Vagina (tissue), 2 donors: Measurements from ENCODE around the gene POLR1G. TPM values are rescaled to one million over a fixed set of nuclear protein-coding genes. Genes with fewer than 3 reads are reported as not detected.

ENCODE experiments used
- DNase-seq, 2 donors: peaks; one replicate each; pipeline ENCODE4 v3.0.0-alpha.2; 2017; ENCODE audit errors: extremely low spot score in 2 of 2
- H3K27ac ChIP-seq: fragments of 200-600 bp; sonication (generic); one replicate; pipeline ENCODE4 v1.5.1; 2019
- H3K27me3 ChIP-seq: fragments of 200-600 bp; sonication (generic); one replicate; pipeline ENCODE4 v1.5.1; 2019
- H3K36me3 ChIP-seq, 2 donors: fragments of 200-600 bp; sonication (generic); one replicate each; pipeline ENCODE4 v1.5.1; 2017 to 2019
- H3K4me1 ChIP-seq: fragments of 200-600 bp; sonication (generic); one replicate; pipeline ENCODE4 v1.5.1; 2019
- H3K4me3 ChIP-seq, 2 donors: fragments of 200-600 bp; sonication (generic); 1 replicate in 1 of 2; 2 replicates in 1 of 2; pipeline ENCODE4 v1.5.1; 2016 to 2019
- H3K9me3 ChIP-seq: fragments of 200-600 bp; sonication (generic); one replicate; pipeline ENCODE4 v1.5.1; 2019
- POLR2A ChIP-seq, 2 donors: fragments of 450-650 bp; IDR thresholded peaks; one replicate each; pipeline ENCODE4 v1.6.1; 2017; ENCODE audit warnings: antibody characterized with exemption in 2 of 2, mild to moderate bottlenecking in 2 of 2, moderate library complexity in 2 of 2
- POLR2AphosphoS5 ChIP-seq, 2 donors: sonication (generic); formaldehyde crosslinking; IDR thresholded peaks; one replicate each; pipeline ENCODE4 v1.9.0; 2017; ENCODE audit warnings: antibody characterized with exemption in 2 of 2, mild to moderate bottlenecking in 2 of 2, low read depth in 1 of 2; ENCODE audit not compliant: insufficient read depth in 1 of 2
- intact Hi-C: fragments of 100-400 bp; cut with DNase I; formaldehyde crosslinking; loops from one replicate; pipeline ENCODE4 v1.15.1; 2023
- total RNA-seq: library from RNA; depleted of rRNA; stranded (reverse); fragments of >200 nt; gene quantifications from one replicate; pipeline ENCODE4 v1.2.3, GENCODE V29; 2016
- TF ChIP-seq, protein P1 (sequence below), 3 experiments: fragments of 450-650 bp in 2 of 3; fragments of 200-600 bp in 1 of 3; sonication (generic) in 1 of 3; IDR thresholded peaks; one replicate each; pipeline ENCODE4 v1.5.1; 2017 to 2019; ENCODE audit warnings: antibody characterized with exemption in 3 of 3, mild to moderate bottlenecking in 2 of 3, moderate library complexity in 2 of 3

The POLR1G gene
- total RNA-seq, 1 donor from 2014 or later, result 2.2 TPM

DNA sequence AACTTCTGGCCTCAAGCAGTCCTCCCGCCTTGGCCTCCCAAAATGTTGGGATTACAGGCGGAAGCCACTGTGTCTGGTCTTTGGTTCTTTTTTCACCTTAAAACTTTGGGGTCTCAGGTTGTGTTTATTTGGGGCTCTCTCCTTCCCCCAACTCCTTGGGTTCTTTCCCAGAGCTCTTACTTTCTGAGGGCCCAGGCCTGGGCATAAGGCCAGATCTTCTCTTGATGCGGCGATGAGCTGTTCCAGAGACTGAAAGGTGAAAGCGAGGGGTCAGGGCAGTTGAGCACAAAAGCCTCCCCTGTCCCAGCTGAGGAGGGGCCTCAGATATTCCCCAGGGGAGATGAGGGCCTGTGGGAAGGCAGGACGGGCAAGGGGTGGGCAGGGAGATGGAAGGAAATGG lies 7.1 kb downstream of the POLR1G start:
- TF ChIP-seq POLR2AphosphoS5 (IDR thresholded peaks at IDR 0.05; ENCODE audit: insufficient read depth in 1 of 2, low read depth in 1 of 2) (no peak), POLR2A (IDR thresholded peaks at IDR 0.05) (no peak)
- TF ChIP-seq, protein P1, sequence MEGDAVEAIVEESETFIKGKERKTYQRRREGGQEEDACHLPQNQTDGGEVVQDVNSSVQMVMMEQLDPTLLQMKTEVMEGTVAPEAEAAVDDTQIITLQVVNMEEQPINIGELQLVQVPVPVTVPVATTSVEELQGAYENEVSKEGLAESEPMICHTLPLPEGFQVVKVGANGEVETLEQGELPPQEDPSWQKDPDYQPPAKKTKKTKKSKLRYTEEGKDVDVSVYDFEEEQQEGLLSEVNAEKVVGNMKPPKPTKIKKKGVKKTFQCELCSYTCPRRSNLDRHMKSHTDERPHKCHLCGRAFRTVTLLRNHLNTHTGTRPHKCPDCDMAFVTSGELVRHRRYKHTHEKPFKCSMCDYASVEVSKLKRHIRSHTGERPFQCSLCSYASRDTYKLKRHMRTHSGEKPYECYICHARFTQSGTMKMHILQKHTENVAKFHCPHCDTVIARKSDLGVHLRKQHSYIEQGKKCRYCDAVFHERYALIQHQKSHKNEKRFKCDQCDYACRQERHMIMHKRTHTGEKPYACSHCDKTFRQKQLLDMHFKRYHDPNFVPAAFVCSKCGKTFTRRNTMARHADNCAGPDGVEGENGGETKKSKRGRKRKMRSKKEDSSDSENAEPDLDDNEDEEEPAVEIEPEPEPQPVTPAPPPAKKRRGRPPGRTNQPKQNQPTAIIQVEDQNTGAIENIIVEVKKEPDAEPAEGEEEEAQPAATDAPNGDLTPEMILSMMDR (IDR thresholded peaks at IDR 0.05), result no peak
- Histone ChIP-seq H3K36me3 (peaks cover 0 to 50% of the 10 kb centered on the region in 2 donors), H3K4me3 (no peak overlapping the region), H3K27ac (no peak overlapping the region), H3K4me1 (no peaks in the 10 kb centered on the region), H3K27me3 (no peaks in the 10 kb centered on the region), H3K9me3 (no peaks in the 10 kb centered on the region)
- no peak for DNase-seq
- intact Hi-C loops, result no loop called here

DNA sequence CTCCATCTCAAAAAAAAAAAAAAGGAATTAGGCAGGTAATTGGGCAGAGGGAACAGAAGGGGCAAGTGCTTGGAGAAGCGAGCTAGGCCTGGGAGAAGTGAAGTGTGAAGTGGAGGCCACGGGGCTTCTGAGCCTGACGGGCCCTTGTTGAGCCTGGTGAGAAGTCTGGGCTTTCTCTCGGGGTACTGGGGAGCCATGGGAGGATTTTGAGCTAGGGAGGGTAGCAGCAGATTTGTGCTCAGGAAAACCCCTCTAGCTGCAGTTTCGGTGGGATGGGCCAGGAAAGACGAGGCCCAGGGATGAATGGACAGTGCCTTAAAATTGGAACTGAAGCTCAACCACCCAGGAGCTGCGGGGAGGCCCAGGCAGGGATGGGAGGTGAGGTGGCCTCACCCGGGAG lies 8.0 kb downstream of the POLR1G start:
- peaks cover 0 to 50% of the 10 kb centered on the region in 2 donors for H3K36me3 ChIP-seq
- DNase-seq, result no peak
- no peak overlapping the region for H3K4me3 ChIP-seq
- H3K9me3 ChIP-seq, result no peaks in the 10 kb centered on the region
- intact Hi-C loops, result no loop called here
- H3K27me3 ChIP-seq, result no peaks in the 10 kb centered on the region
- TF ChIP-seq POLR2A (IDR thresholded peaks at IDR 0.05) (no peak), POLR2AphosphoS5 (IDR thresholded peaks at IDR 0.05; ENCODE audit: insufficient read depth in 1 of 2, low read depth in 1 of 2) (no peak)
- TF ChIP-seq, protein P1 (IDR thresholded peaks at IDR 0.05), result no peak
- H3K27ac ChIP-seq, result no peak overlapping the region
- no peaks in the 10 kb centered on the region for H3K4me1 ChIP-seq

DNA sequence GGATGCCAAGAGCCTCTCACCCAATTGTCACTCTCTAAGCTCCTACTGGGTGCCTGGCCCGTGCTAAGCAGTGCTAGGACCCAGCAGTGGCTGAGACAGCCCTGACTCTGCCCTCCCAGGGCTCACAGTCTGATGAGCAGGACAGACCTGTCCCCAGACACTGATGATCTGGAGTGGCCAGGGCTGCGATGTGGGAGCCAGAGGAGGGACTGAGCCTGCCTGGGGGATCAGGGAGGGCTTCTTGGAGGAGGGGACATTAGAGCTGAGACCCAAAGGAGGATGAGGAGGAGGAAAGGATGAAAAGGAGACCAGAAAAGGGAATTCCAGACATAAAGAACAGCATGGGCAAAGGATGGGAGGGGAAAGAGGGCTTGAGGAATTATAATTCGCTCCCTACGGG lies 10.7 kb downstream of the POLR1G start:
- H3K4me1 ChIP-seq, result no peaks in the 10 kb centered on the region
- DNase-seq, result no peak
- intact Hi-C loops, result no loop called here
- H3K36me3 ChIP-seq, result peaks cover 0 to 57% of the 10 kb centered on the region in 2 donors
- H3K27ac ChIP-seq, result no peak overlapping the region
- TF ChIP-seq, protein P1 (IDR thresholded peaks at IDR 0.05), result no peak
- TF ChIP-seq POLR2AphosphoS5 (IDR thresholded peaks at IDR 0.05; ENCODE audit: insufficient read depth in 1 of 2, low read depth in 1 of 2), result no peak
- no peak for TF ChIP-seq POLR2A (IDR thresholded peaks at IDR 0.05)
- H3K4me3 ChIP-seq, result no peak overlapping the region
- H3K27me3 ChIP-seq, result no peaks in the 10 kb centered on the region
- H3K9me3 ChIP-seq, result no peaks in the 10 kb centered on the region

DNA sequence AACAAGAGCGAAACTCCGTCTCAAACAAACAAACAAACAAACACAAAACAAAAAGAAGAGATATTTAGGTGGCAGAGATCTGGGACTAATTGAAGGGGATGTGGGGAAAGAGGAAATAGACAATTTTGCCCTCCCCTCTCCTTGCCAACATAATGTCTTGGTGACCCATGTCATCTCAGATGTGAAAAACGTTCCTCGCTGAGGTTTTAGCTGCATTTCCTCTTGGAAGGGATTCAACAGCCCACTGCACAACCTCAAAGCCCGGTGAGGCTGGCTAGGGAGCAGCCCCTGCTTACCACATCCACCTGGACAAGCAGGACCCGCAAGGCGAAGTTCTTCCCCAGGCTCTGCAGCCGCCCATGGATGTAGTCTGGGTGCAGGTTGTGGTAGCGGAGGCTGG lies 12.4 kb downstream of the POLR1G start:
- H3K4me3 ChIP-seq, result no peak overlapping the region
- peaks cover 10% of the 10 kb centered on the region for H3K4me1 ChIP-seq
- peaks cover 0 to 42% of the 10 kb centered on the region in 2 donors for H3K36me3 ChIP-seq
- TF ChIP-seq, protein P1 (IDR thresholded peaks at IDR 0.05), result no peak
- TF ChIP-seq POLR2AphosphoS5 (IDR thresholded peaks at IDR 0.05; ENCODE audit: insufficient read depth in 1 of 2, low read depth in 1 of 2), result no peak
- TF ChIP-seq POLR2A (IDR thresholded peaks at IDR 0.05), result no peak
- no peak overlapping the region for H3K27ac ChIP-seq
- H3K27me3 ChIP-seq, result no peaks in the 10 kb centered on the region
- DNase-seq, result no peak
- intact Hi-C loops, result no loop called here
- no peaks in the 10 kb centered on the region for H3K9me3 ChIP-seq

DNA sequence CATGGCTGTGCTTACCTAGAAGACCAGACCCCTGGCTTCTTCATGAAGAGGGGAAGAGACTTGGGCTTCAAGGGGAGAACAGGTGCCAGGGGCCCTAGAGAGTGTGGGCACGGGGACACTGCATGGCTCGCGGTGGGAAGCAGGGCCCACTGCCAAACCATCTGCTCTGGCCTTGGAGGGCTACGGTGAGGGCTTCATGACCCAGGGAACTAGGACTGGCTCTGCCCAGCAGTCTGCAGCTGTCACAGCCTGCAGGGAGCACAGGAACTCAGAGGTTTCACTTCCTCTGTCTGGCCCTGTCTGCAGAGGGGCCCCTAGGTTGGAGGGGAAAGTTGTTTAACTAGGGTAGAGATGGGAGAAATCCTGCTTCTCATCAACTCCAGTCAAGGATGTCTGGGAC lies 13.0 kb downstream of the POLR1G start:
- Histone ChIP-seq H3K4me3 (no peak overlapping the region), H3K36me3 (peaks cover 0 to 36% of the 10 kb centered on the region in 2 donors), H3K4me1 (peaks cover 16% of the 10 kb centered on the region), H3K27ac (no peak overlapping the region), H3K27me3 (no peaks in the 10 kb centered on the region), H3K9me3 (no peaks in the 10 kb centered on the region)
- no peak for TF ChIP-seq POLR2A (IDR thresholded peaks at IDR 0.05)
- TF ChIP-seq, protein P1 (IDR thresholded peaks at IDR 0.05), result no peak
- intact Hi-C loops, result no loop called here
- DNase-seq, result no peak
